Right lobe of liver (tissue), 6 donors: Measurements from ENCODE around the gene FHIT. TPM values are rescaled to one million over a fixed set of nuclear protein-coding genes. Genes with fewer than 3 reads are reported as not detected.

Experiments
- ATAC-seq, 4 donors: fragments of 200-7000 bp; cut with Tn5 transposase; one replicate each; pipeline ENCODE4 v1.9.1; 2020; ENCODE audit warnings: mild to moderate bottlenecking in 4 of 4, moderate library complexity in 4 of 4
- DNase-seq, 3 donors: peaks; one replicate each; pipeline ENCODE4 v3.0.0-alpha.2; 2020
- H3K27ac ChIP-seq, 3 donors: fragments of 200-600 bp; one replicate each; pipeline ENCODE4 v1.8.0; 2022
- H3K27me3 ChIP-seq, 2 donors: fragments of 200-600 bp; one replicate each; pipeline ENCODE4 v1.8.0; 2022
- H3K36me3 ChIP-seq, 4 donors: fragments of 200-600 bp; sonication (generic) in 1 of 4; one replicate each; pipeline versions ENCODE4 v1.5.1 to v1.8.0; 2017 to 2022; ENCODE audit warnings: control low read depth in 1 of 4
- H3K4me1 ChIP-seq, 4 donors: fragments of 200-600 bp; sonication (generic) in 1 of 4; one replicate each; pipeline versions ENCODE4 v1.5.1 to v1.8.0; 2017 to 2022; ENCODE audit warnings: control low read depth in 1 of 4
- H3K4me3 ChIP-seq, 3 donors: fragments of 200-600 bp; one replicate each; pipeline ENCODE4 v1.8.0; 2022
- H3K9me3 ChIP-seq, 4 donors: fragments of 200-600 bp; sonication (generic) in 1 of 4; one replicate each; pipeline versions ENCODE4 v1.5.1 to v1.8.0; 2017 to 2022; ENCODE audit warnings: control low read depth in 1 of 4
- POLR2A ChIP-seq: fragments of 450-650 bp; IDR thresholded peaks from one replicate; pipeline ENCODE4 v1.6.1; 2017; ENCODE audit warnings: antibody characterized with exemption, mild to moderate bottlenecking
- WGBS: methylation state at CpG from one replicate; pipeline ENCODE4 v1.1.6; 2018; ENCODE audit warnings: low coverage, low lambda C conversion rate; ENCODE audit not compliant: insufficient coverage; ENCODE audit errors: missing lambda C conversion rate; 5-methylcytosine and 5-hydroxymethylcytosine counted together
- intact Hi-C, 2 donors: fragments of 100-400 bp; cut with DNase I; formaldehyde crosslinking; loops; one replicate each; pipeline versions ENCODE4 v1.11.2 to v1.14.1; 2022
- total RNA-seq, 6 experiments: library from RNA; depleted of rRNA in 2 of 6; stranded (reverse); fragments of >200 nt in 2 of 6; fragmentation: NEBNext Ultra II Directional in 3 of 6; extraction: Animal tissue kit (Norgen Biotek cat#: 25700) in 3 of 6; gene quantifications; one replicate each; pipeline versions ENCODE4 v1.1.0 to v1.2.4, GENCODE V29; 2016 to 2023
- TF ChIP-seq, protein P1 (sequence below), 4 donors: fragments of 200-600 bp in 3 of 4; fragments of 450-650 bp in 1 of 4; IDR thresholded peaks; one replicate each; pipeline versions ENCODE4 v1.5.1 to v1.8.0; 2016 to 2022; ENCODE audit warnings: antibody characterized with exemption in 4 of 4, mild to moderate bottlenecking in 2 of 4
- donor health status: DM: no; HTN: yes; CAD: no.
- donor health status: DM: no; HTN: no; CAD: no.
- donor health status: DM: no; HTN: no; CAD: no.
- donor health status: DM: no; HTN: yes; CAD: no.
- donor health status: DM: no; HTN: yes; CAD: no.

The FHIT gene
- total RNA-seq, 6 experiments from 2014 or later = 6.6 to 11.2 (median 8.0) TPM

- no peak for ATAC-seq
- intact Hi-C loops = no loop called here
- TF ChIP-seq, protein P1, sequence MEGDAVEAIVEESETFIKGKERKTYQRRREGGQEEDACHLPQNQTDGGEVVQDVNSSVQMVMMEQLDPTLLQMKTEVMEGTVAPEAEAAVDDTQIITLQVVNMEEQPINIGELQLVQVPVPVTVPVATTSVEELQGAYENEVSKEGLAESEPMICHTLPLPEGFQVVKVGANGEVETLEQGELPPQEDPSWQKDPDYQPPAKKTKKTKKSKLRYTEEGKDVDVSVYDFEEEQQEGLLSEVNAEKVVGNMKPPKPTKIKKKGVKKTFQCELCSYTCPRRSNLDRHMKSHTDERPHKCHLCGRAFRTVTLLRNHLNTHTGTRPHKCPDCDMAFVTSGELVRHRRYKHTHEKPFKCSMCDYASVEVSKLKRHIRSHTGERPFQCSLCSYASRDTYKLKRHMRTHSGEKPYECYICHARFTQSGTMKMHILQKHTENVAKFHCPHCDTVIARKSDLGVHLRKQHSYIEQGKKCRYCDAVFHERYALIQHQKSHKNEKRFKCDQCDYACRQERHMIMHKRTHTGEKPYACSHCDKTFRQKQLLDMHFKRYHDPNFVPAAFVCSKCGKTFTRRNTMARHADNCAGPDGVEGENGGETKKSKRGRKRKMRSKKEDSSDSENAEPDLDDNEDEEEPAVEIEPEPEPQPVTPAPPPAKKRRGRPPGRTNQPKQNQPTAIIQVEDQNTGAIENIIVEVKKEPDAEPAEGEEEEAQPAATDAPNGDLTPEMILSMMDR (IDR thresholded peaks at IDR 0.05) = no peak
- no peak for TF ChIP-seq POLR2A
Measured at GRCh38 chr3:60444898-60445437, 806.3 kb downstream of the FHIT start.

DNA sequence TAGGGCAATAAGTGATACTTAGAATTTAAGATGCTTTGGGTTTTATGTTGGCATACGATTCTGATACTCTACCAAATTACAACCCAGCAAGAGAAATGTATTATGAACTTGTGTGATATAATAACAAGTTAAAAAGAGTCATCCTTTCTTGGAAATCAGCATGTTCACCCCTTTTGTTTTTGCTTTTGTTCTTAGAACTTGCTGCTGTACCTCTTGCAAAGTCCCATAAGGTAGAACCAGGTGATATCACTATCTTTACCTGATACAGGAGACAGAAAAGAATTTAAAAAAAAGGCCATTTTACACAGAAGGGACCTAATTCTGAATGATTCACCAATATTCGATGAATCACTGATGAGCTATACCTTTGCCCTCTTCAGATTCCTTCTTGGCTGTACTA is 810.4 kb downstream of the FHIT start:
- no peak for ATAC-seq
- H3K27ac ChIP-seq = no peak overlapping the region
- TF ChIP-seq POLR2A = no peak
- TF ChIP-seq, protein P1 (IDR thresholded peaks at IDR 0.05) = no peak

More at GRCh38 chr3:60444898-60445437, 806.3 kb downstream of the FHIT start:
- WGBS = 59% methylated on average over 5 of the region's 5 CpGs
- H3K27me3 ChIP-seq = no peaks in the 10 kb centered on the region
- H3K36me3 ChIP-seq = no peaks in the 10 kb centered on the region
- H3K27ac ChIP-seq = no peak overlapping the region
- no peaks in the 10 kb centered on the region for H3K4me1 ChIP-seq
- no peaks in the 10 kb centered on the region for H3K9me3 ChIP-seq
- no peak overlapping the region for H3K4me3 ChIP-seq
- DNase-seq = no peak

GRCh38 chr3:60435941-60436650 is 815.2 kb downstream of the FHIT start:
- Histone ChIP-seq H3K27me3 (no peaks in the 10 kb centered on the region), H3K4me3 (no peak overlapping the region), H3K9me3 (no peaks in the 10 kb centered on the region), H3K27ac (no peak overlapping the region), H3K36me3 (no peaks in the 10 kb centered on the region), H3K4me1 (no peaks in the 10 kb centered on the region)
- WGBS = 83% methylated on average over 4 of the region's 4 CpGs
- DNase-seq = no peak
- TF ChIP-seq, protein P1 (IDR thresholded peaks at IDR 0.05) = no peak
- ATAC-seq = no peak
- intact Hi-C loops = no loop called here

More for the DNA sequence above, 810.4 kb downstream of the FHIT start:
- intact Hi-C loops = no loop called here
- Histone ChIP-seq H3K27me3 (no peaks in the 10 kb centered on the region), H3K4me1 (no peaks in the 10 kb centered on the region), H3K36me3 (no peaks in the 10 kb centered on the region), H3K4me3 (no peak overlapping the region), H3K9me3 (no peaks in the 10 kb centered on the region)
- WGBS = 86% methylated on average over 2 of the region's 2 CpGs
- DNase-seq = no peak

DNA sequence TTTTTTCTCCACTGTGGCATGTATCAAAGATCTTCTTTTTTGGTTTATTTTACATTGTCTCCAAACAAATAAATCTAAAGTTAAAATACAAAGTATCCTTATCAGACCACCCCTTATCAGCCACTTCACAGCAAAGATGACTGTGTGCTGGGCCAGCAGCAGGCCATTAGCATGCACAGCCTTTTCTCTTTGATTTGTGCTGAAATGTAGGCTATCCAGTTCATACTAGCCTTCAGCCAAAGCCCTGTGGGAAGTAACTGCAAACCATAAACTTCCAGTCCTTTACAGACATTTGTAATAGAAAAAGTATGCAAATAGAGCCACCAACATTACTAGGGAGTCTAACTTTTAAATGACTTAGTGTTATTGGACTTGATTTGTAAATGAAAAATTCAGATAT is 816.3 kb downstream of the FHIT start:
- ATAC-seq = no peak
- intact Hi-C loops = no loop called here
- Histone ChIP-seq H3K4me1 (no peaks in the 10 kb centered on the region), H3K36me3 (no peaks in the 10 kb centered on the region), H3K27ac (no peak overlapping the region), H3K27me3 (no peaks in the 10 kb centered on the region), H3K4me3 (no peak overlapping the region), H3K9me3 (no peaks in the 10 kb centered on the region)
- DNase-seq = no peak
- no peak for TF ChIP-seq POLR2A
- TF ChIP-seq, protein P1 (IDR thresholded peaks at IDR 0.05) = no peak
